T-helper 1 cell (primary cell): Measurements from ENCODE around the gene PRR20G.

ENCODE experiments used
- DNase-seq, 5 donors: peaks; one replicate each; pipeline ENCODE4 v3.0.0-alpha.2; 2012 to 2020

PRR20G gene

DNA sequence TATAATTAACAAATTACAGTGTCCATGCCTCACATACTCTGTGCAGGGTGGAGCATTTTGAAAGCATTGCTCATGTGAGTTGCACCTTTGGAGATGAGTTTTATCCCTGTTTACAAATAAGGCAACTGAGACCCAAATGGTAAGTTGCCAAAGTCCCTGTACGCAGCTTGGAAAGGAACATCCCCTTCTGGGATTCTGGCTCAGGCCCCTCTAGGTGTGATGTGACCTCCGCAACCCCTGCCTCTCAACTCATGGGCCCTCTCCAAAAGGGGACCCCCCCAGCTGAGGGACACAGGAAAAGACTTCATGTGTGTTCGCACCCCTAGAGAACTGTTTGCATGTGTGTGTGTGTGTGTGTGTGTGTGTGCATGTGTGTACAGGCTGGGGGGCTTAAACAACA, 25.3 kb downstream of the PRR20G start:
- DNase-seq = no peak

DNA sequence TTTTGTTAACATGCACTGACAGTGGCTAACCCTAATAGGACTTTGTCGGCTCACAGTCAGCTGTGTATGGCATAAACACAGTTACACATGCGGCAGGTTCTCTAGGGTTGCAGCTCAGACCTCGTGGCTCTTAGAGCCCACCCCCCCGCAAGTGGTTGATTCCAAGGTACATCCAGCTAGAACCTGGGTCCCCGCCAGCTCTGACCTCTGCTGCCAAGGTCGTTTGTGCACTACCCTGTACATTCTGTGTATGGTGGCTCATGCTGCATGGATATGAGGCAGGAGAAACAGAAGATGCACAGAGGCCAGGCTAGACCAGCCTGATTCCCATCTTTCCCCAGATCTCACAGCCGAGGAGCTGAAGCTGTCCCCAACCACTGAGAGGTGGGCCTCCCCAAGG, 25.9 kb downstream of the PRR20G start:
- DNase-seq = no peak

DNA sequence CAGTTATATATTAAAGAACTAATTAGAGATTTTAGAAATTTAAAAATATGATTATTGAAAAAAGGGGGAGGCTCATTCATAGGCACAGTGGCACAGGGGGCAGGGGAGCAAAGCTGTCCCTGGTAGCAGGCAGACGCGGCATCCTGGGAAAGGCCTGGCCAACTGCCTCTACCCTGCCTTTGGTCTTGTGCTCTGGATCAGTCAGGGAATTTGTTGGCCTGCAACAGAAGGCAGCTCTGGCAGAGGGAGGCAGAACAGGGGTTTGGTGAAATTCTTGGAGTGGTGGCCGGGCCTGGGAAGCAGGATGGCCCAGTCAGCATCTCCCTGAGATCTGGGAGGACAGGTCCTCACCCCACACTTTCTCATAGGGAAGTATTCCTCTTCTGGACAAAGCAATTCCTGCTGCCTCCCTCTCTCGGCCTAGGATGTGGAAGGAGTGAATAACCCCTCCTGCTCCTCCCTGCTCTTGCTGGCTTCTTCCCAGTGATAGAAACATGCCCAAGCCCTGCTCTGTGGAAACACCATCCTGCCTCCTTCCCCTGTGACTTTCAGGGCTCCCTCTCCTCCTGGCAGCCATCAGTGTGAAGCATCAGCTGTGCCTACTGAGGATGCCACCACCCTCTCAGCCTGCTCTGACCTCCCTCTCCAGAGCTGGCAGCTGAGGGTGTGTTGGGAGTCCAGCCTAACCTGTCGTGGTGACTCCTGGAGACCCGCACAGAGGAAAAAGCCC, 26.9 kb downstream of the PRR20G start:
- no peak for DNase-seq

DNA sequence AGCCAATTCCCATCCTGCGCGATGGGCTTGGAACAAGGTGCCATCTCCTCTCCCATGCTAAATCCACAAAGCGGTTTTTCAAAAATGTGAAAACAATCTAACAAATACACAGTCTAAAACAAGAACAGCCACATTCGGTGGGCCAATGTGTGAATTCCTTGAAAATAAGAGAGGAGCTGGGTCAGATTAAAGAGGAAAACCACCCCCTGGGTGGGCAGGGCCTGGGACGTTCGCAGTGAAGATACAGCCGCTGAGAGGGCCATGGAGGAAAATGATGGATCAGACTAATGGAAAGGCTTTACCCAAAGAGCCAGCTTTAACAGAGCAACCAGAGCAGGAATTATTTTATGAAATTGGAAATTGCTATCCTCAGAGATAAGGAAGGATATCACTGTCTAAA, 27.4 kb downstream of the PRR20G start:
- DNase-seq = no peak

DNA sequence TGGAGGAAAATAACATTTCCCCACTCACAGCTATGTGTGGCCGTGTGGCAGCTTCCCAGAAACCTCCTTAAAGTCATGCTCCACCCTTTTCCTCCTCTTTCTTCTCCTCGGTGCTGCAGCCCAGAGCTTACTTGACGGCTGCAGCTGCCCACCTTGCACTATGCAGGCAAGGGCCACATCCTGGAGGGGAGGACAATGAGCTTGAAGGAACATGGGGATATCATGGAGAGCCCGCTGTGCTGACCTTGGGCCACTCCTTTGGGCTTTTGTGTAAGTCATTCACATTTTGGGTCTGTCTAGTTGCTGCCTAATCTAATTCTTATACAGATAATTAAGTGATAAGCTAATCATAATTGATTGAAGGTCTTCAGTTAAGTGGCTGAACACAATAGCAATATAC, 28.0 kb downstream of the PRR20G start:
- no peak for DNase-seq

DNA sequence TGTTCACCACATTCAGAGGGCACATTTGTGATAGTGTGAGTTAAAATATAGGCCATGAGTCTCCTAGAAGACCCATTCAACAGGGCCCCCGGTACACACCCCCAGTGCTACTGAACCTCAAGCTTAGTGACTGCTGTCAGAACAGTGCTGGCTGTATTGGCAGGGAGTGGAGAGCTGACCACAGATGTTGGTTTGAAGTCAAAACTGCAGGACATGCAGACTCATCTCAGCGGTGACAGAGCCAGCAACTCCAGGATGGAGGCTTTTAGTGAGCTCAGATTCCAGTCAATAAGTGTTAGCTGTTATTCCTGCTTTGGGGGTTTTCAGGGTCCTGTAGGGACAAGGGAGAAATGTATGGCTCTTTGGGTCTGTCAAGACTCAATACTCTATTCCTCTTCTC, 29.1 kb downstream of the PRR20G start:
- no peak for DNase-seq

DNA sequence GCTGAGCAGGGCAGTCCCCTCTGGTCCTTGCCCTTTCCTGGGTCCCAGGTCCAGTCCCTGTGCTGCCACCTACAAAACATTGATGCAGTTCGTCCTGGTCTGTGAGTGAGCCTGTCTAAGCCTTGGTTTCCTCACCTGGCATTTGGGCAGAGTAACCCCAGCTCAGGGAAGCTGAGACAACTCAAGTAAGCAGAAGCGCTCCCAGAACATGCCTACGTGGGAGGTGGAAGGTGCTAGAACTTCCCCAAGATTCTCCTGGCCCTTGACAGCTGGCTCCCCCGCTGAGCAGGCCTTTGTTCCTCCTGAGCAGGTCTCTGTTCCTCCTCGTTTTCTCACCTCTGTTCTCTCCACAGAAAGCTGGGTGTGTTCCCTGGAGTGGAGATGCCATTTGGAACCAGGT, 30.5 kb downstream of the PRR20G start:
- no peak for DNase-seq

DNA sequence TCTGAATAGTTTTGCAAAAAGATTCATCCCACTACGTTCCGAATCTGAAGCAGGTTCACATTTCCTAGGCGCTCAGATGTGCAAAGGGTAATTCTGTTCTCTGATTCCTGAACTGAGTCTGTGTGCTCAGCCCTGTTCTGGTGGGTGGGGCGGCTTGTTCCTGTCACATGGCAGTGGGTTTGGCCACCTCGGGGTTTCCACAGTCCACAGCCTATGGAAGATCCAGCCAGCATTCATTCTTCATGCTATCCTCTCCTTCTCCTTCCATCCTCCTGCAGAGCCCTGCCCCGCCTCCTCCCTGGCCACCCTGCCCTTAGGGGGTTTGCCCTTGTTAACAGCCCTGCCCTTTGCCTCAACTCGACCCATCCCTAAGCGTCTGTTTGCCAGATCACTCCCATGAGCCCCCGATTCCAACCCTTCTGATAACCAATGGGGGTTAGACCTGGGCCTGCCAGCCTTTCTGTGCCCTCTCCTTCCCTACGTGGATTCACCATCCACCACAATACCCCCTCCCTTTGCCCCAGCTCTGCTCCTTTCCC, 31.0 kb downstream of the PRR20G start:
- DNase-seq = no peak

DNA sequence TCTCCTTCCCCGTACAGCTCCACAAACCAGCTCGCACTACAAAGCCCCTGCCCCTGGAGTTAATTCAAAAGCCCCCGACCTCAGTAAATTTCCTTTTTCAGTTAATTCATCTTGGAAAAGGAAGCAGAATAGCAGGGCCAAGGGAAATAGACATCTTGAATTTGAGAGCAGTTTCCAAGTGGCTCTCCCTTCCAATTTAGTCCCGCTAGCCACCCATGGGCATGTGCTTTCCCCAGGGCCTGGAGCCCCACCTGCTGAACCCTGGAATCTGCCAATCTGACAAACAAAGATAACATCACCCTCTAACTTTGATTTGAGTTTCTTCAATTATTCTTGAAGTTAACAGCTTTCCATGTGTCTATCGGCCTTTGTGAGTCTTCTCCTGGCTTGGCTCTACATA, 31.7 kb downstream of the PRR20G start:
- no peak for DNase-seq

DNA sequence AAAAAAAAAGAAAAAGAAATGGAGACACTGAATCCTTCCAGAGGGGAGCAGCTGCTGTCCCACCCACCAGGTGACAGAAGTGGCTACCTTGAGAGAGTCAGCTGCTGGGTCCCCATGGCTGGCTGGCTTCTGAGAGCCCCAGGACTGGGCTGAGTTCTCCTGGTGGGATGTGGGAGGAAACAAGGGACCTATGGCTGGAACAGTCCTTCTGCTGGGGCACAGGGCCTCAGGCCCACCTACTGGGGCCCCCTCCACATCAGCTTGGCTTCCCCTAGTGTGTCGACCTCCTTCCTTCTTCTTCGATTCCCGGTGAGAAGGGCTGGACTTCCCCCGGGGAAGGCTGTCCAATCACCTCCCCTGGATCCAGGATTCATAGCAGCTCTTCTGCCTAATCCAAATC, 32.3 kb downstream of the PRR20G start:
- DNase-seq = no peak

DNA sequence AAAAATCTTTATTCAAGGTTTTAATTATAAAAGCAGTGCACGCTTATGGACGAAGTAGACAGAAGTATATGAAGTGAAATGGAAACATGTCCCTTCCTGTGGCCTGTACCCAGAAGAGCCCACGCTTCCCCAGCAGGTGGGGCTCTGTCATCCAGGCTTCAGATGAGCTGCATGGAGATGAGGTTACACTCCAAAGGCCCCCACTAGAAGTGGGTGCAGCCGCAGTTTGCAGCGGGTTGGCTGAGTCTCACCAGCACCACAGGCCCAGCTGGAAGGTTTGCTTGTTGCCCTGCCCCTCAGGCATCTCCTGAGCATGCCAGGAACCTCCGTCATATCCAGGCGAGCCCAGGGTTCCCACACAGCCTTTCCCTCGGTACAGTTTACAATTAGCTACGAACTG, 33.1 kb downstream of the PRR20G start:
- DNase-seq = no peak

DNA sequence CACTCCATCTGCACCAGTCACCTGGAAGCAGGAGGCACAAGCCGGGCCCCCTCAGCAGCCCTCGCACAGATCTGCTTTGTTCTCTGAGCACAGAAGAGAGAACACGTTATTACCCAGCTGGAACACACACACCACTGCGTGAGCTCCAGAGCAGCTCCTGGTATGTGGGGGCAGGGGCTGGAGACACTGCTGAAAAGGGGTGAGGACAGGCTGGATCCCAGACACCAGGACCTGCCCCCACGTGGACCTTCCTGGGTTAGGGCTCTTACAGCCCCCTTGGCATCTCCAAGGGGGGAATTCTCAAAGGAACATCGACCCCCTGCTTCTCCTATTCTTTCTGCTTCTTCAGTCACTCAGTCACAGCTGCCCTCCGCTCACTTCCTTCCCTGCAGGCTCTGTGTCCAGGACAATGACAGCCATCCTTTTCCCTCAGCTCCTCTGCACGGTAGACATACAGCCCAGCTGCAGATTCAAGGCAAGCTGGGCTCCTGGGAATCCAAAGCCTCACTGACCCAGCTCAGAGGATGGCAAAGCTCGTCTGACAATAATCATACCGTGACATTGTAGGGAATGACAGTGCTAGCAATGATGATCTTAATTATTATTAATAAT, 33.7 kb downstream of the PRR20G start:
- DNase-seq = no peak

DNA sequence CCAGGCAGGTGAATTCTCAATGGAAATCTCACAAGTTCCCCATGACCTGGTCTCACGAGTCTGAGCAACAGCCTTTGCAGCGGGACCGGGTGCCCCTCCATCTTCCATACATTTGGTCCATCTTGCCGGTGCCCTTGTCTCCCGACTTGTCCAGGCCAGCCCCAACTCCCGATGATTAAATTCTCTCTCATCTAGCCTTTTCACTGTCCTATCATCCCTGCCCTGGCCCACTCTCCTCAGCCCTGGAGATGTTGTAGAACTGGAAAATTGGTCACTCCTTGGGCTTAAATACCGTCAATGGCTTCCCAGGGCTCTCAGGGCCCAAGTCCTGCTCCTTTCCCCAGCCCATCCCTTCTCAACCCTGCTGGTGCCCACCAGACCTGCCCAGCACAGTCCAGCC, 34.4 kb downstream of the PRR20G start:
- no peak for DNase-seq

DNA sequence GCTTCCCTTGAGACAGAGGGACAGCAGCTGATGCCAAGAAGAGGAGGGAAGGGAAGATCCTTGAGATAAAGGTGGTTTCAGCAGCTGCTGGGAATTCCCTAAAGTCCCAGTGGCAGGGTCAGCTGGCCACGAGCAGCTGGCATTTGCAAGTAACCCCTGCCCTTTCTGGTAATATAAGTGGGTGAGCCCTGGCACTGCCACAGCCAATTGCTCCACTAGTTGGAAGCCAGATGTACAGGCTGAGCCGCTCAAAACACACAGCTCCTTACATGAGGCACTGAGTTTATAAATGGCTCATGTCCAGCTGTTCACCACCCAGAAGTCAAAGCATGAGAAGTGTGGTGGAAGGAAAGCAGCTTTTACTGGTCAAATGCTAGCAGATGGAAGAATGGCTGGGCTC, 35.4 kb downstream of the PRR20G start:
- no peak for DNase-seq

DNA sequence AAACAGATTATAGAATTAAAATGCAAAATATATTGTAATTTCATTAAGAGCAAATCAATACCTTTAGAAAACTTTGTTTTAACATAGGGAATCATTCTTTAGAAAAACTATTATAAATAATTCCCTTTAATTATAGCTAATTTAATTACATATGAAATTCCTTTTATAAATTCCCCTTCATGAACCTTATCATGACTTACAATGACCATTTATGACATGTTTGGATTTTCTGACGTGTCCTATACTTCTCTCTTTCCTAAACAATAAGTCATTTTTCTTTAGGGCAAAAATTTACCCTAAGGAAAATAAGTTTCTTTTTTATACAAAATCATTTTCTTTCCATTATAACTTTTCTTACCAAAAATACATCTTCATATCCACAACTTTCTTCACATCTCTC, 37.8 kb downstream of the PRR20G start:
- DNase-seq = no peak

DNA sequence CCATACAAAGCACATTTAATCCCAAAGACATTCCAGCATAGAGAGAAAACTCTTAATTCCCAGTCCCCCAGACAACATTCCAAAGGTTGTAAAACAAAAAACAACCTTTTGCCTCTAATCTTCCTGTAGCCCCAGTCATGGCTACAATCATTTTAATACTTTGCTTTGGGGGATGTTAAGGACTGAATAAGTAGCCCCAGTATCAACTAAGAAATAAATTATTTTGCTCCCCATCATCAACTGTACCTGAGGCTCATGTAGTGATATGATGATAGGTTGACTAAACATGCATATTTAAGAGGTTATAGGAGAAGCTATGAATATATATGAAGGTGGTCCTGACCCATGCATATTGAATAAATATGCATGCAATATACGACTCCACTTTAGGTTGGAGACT, 40.6 kb downstream of the PRR20G start:
- no peak for DNase-seq

DNA sequence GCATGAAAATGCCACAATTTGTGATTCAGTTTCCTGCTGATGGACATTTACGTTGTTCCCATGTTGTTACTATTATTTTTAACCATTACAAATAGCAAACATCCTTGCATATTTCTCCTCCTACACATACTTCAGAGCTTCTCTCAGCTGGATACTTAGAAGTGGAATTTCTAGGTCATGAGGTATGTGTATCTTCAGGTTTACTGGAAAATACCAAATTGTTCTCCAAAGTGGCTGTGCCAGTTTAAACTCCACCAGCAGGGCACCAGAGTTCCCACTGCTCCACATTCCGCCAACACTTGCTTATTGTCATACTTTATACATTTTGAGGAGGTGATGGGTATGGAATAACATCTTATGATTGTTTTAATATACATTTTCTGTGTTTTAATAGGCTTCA, 49.2 kb downstream of the PRR20G start:
- no peak for DNase-seq

DNA sequence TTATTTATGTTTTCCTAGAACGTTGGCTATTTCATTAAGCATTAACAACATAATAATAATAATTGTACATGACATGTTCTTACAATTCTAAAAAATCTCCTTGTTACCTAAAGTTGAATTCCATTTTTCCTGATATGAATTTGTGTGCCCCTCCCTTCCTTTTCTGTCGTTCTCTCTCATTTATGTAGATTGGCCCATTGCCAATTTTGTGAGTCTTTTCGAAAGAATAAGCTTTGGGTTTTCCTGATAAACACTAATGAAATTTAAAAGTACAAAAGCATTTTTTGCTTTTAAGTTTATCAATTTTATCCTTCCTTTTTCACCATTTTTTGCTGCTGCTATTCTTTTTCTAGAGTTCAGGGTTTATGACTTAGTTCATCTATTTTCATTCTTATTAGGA, 50.0 kb downstream of the PRR20G start:
- no peak for DNase-seq

DNA sequence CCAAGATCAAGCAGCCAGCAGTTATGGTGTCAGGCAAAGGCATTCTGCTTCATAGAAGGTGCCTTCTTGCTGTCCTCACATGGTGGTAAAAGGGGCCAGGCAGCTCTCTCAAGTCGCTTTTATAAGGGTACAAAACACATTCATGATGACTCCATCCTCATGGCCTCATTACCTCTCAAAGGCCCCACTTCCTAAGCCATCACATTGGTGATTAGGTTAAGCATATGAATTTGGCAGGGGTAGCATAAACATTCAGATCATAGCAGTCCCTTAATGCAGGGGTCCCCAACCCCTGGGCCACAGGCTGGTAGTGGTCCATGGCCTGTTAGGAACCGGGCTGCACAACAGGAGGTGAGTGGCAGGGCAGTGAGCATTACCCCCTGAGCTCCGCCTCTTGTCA, 52.1 kb downstream of the PRR20G start:
- DNase-seq = no peak

DNA sequence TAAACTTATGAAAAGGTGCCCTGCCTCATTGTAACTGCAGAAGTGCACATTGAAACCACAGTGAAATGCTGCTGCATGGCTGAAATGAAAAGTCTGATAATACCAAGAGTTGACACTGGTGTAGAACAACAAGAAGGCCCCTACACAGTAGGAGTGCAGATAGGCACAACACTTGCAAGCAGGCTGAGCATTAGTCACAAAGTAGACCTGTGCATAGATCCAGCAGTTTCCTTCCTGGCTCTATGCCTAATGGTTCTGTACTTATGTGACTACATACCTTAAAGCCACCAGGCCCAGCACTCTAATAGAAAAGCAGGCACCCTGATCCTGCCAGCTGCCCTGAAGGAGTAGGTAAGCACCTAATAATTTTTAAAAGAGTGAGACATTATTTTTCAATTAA, 53.1 kb downstream of the PRR20G start:
- no peak for DNase-seq
